ENCODE measurements around the gene ADCY9.

GRCh38 chr16:3988824-3989223, 127.4 kb downstream of the ADCY9 start:
- no peak for TF ChIP-seq CTCF (IDR thresholded peaks at IDR 0.05)
- TF ChIP-seq POLR2A (IDR thresholded peaks at IDR 0.05), result no peak
